Neural cell (in vitro differentiated cells): ENCODE results near the gene HIVEP3.

Experiments used
- EP300 ChIP-seq: fragments of 450-650 bp; conservative IDR thresholded peaks from 2 replicates; pipeline ENCODE4 v1.6.1; 2014; ENCODE audit warnings: antibody characterized with exemption, mild to moderate bottlenecking, moderate library complexity; ENCODE audit not compliant: poor library complexity, severe bottlenecking
- EZH2 ChIP-seq: fragments of 200-600, 300-800 bp; shearing (Covaris generic), sonication (generic); IDR thresholded peaks from 2 replicates; pipeline ENCODE4 v1.6.1; 2014; ENCODE audit warnings: antibody characterized with exemption, low read length, borderline replicate concordance, mild to moderate bottlenecking; ENCODE audit not compliant: insufficient read depth, poor library complexity, severe bottlenecking
- POLR2AphosphoS5 ChIP-seq: IDR thresholded peaks from 2 replicates; pipeline ENCODE4 v1.6.1; 2012
- TAF1 ChIP-seq: IDR thresholded peaks from 2 replicates; pipeline ENCODE4 v1.6.1; 2012; ENCODE audit warnings: low read depth
- TF ChIP-seq, protein P1 (sequence below): fragments of 450-650 bp; IDR thresholded peaks from 2 replicates; pipeline ENCODE4 v1.5.1; 2014; ENCODE audit warnings: antibody characterized with exemption, mild to moderate bottlenecking, moderate library complexity; ENCODE audit not compliant: poor library complexity, severe bottlenecking
- TF ChIP-seq, protein P2 (sequence below): IDR thresholded peaks from 2 replicates; pipeline ENCODE4 v1.6.1; 2012; ENCODE audit warnings: borderline replicate concordance

DNA sequence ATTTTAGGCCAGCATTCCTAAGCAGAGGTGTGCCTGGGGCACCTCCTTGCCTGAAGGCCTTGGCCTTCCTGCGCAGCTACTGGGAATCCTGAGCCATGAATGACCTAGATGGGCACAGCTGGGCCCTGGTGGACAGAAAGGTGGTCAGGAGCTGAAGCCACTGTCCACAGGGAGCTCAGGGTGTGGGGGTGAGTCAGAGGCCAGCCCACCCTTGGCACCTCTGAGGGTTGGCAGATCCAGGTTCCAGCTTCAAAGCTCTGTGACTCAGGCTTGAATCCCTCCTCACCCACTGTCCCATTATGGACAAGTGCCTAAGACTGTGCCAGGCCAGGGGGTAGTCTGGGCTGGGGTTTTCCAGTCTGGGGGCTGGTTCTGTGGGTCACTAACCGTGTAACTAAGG, 427.8 kb downstream of the HIVEP3 start:
- TF ChIP-seq EZH2 = no peak
- TF ChIP-seq, protein P1, sequence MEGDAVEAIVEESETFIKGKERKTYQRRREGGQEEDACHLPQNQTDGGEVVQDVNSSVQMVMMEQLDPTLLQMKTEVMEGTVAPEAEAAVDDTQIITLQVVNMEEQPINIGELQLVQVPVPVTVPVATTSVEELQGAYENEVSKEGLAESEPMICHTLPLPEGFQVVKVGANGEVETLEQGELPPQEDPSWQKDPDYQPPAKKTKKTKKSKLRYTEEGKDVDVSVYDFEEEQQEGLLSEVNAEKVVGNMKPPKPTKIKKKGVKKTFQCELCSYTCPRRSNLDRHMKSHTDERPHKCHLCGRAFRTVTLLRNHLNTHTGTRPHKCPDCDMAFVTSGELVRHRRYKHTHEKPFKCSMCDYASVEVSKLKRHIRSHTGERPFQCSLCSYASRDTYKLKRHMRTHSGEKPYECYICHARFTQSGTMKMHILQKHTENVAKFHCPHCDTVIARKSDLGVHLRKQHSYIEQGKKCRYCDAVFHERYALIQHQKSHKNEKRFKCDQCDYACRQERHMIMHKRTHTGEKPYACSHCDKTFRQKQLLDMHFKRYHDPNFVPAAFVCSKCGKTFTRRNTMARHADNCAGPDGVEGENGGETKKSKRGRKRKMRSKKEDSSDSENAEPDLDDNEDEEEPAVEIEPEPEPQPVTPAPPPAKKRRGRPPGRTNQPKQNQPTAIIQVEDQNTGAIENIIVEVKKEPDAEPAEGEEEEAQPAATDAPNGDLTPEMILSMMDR = no peak
- TF ChIP-seq TAF1 = no peak
- TF ChIP-seq, protein P2, sequence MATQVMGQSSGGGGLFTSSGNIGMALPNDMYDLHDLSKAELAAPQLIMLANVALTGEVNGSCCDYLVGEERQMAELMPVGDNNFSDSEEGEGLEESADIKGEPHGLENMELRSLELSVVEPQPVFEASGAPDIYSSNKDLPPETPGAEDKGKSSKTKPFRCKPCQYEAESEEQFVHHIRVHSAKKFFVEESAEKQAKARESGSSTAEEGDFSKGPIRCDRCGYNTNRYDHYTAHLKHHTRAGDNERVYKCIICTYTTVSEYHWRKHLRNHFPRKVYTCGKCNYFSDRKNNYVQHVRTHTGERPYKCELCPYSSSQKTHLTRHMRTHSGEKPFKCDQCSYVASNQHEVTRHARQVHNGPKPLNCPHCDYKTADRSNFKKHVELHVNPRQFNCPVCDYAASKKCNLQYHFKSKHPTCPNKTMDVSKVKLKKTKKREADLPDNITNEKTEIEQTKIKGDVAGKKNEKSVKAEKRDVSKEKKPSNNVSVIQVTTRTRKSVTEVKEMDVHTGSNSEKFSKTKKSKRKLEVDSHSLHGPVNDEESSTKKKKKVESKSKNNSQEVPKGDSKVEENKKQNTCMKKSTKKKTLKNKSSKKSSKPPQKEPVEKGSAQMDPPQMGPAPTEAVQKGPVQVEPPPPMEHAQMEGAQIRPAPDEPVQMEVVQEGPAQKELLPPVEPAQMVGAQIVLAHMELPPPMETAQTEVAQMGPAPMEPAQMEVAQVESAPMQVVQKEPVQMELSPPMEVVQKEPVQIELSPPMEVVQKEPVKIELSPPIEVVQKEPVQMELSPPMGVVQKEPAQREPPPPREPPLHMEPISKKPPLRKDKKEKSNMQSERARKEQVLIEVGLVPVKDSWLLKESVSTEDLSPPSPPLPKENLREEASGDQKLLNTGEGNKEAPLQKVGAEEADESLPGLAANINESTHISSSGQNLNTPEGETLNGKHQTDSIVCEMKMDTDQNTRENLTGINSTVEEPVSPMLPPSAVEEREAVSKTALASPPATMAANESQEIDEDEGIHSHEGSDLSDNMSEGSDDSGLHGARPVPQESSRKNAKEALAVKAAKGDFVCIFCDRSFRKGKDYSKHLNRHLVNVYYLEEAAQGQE = no peak
- TF ChIP-seq EP300 = no peak
- no peak for TF ChIP-seq POLR2AphosphoS5
